GM12878 (cell line): Measurements from ENCODE around the gene TAPT1. TPM values are rescaled to one million over a fixed set of nuclear protein-coding genes. Genes with fewer than 3 reads are reported as not detected.

Source experiments
- ATAC-seq: fragments of 200-7000 bp; cut with Tn5 transposase; 3 replicates; pipeline ENCODE4 v1.9.1; 2020; ENCODE audit warnings: mild to moderate bottlenecking, moderate library complexity
- BruUV-seq: library from RNA; stranded (reverse); fragments of 400-500 nt; replicated peaks from 2 replicates; lab custom pipeline; 2021; lab: Mats Ljungman, UMichigan
- CTCF ChIA-PET: fragments of 300-600 bp; sonication (Branson Sonifier 250); formaldehyde crosslinking; extraction: SDS; loops from one replicate; lab custom pipeline; 2021; ENCODE audit warnings: inconsistent platforms; lab: Yijun Ruan, JAX
- POLR2A ChIA-PET: fragments of 350-600 bp; formaldehyde crosslinking; extraction: SDS; loops from one replicate; lab custom pipeline; 2021; ENCODE audit warnings: inconsistent platforms; lab: Charles Lee
- RAD21 ChIA-PET: fragments of 300-600 bp; sonication (Branson Sonifier 250); formaldehyde crosslinking; loops from one replicate; lab custom pipeline; 2023; ENCODE audit warnings: antibody characterized with exemption; ENCODE audit not compliant: unreplicated experiment; lab: Charles Lee
- SMC1A ChIA-PET: fragments of 300-600 bp; sonication (Branson Sonifier 250); formaldehyde crosslinking; loops from one replicate; lab custom pipeline; 2023; ENCODE audit not compliant: unreplicated experiment, uncharacterized antibody; lab: Charles Lee
- DNase-seq: peaks from one replicate; pipeline ENCODE4 v3.0.0-alpha.2; 2011; ENCODE audit warnings: low read depth, low spot score
- FAIRE-seq: peaks from 3 replicates; lab custom pipeline; 2011; peaks lifted over from hg19 to GRCh38; lab: Jason Lieb, UNC
- H2AFZ ChIP-seq: 2 replicates; pipeline ENCODE4 v1.6.0; 2011; ENCODE audit warnings: low read depth, low read length, control low read depth; ENCODE audit not compliant: control insufficient read depth
- H3K27ac ChIP-seq: 2 replicates; pipeline ENCODE4 v1.5.1; 2011; ENCODE audit warnings: control low read depth; ENCODE audit not compliant: control insufficient read depth, insufficient read depth
- H3K27me3 ChIP-seq, 2 experiments: replicated peaks in 1 of 2; 2 replicates each; pipeline versions ENCODE4 v1.6.0 to v1.6.1; 2011; ENCODE audit warnings: low read length in 1 of 2; ENCODE audit not compliant: control insufficient read depth in 2 of 2, insufficient read depth in 2 of 2
- H3K36me3 ChIP-seq, 2 experiments: 2 replicates each; pipeline ENCODE4 v1.5.1; 2011; ENCODE audit warnings: low read length in 1 of 2; ENCODE audit not compliant: control insufficient read depth in 2 of 2, insufficient read depth in 2 of 2
- H3K4me1 ChIP-seq: 2 replicates; pipeline ENCODE4 v1.6.1; 2011; ENCODE audit warnings: mild to moderate bottlenecking, low read length, moderate library complexity, mixed read lengths; ENCODE audit not compliant: control insufficient read depth, insufficient read depth
- H3K4me2 ChIP-seq: 2 replicates; pipeline ENCODE4 v1.6.0; 2011; ENCODE audit warnings: control low read depth; ENCODE audit not compliant: control insufficient read depth, insufficient read depth
- H3K4me3 ChIP-seq: fragments of 200-600 bp; sonication (generic); 2 replicates; pipeline ENCODE4 v1.5.1; 2016
- H3K79me2 ChIP-seq: 2 replicates; pipeline ENCODE4 v1.6.0; 2011; ENCODE audit warnings: low read length; ENCODE audit not compliant: control insufficient read depth, insufficient read depth
- H3K9ac ChIP-seq: 2 replicates; pipeline ENCODE4 v1.8.0; 2011; ENCODE audit warnings: low read length, control low read depth, mixed read lengths; ENCODE audit not compliant: control insufficient read depth, insufficient read depth
- H3K9me3 ChIP-seq: replicated peaks from 3 replicates; pipeline ENCODE4 v1.5.1; 2011; ENCODE audit warnings: mild to moderate bottlenecking, low read length; ENCODE audit not compliant: control insufficient read depth, insufficient read depth
- H4K20me1 ChIP-seq: 2 replicates; pipeline ENCODE4 v1.6.0; 2011; ENCODE audit not compliant: control insufficient read depth, insufficient read depth
- BCL3 ChIP-seq: IDR thresholded peaks from 2 replicates; pipeline ENCODE4 v1.6.1; 2011; ENCODE audit warnings: borderline replicate concordance, low read depth, mild to moderate bottlenecking, moderate library complexity, low read length; ENCODE audit not compliant: insufficient read depth, poor library complexity, severe bottlenecking
- CTCF ChIP-seq, 3 experiments: IDR thresholded peaks in 2 of 3; conservative IDR thresholded peaks in 1 of 3; 2 replicates each; pipeline ENCODE4 v1.5.1; 2011; ENCODE audit warnings: low read depth in 3 of 3, low read length in 3 of 3, mild to moderate bottlenecking in 3 of 3, control low read depth in 2 of 3, moderate library complexity in 2 of 3, inconsistent platforms in 1 of 3, mixed read lengths in 1 of 3; ENCODE audit not compliant: control insufficient read depth in 2 of 3, insufficient read depth in 1 of 3; ENCODE audit errors: extremely low read depth in 1 of 3
- RAD21 ChIP-seq: IDR thresholded peaks from 2 replicates; pipeline ENCODE4 v1.6.1; 2011; ENCODE audit warnings: mild to moderate bottlenecking, low read depth, low read length, moderate library complexity; ENCODE audit not compliant: insufficient read depth
- SMC3 ChIP-seq: IDR thresholded peaks from 2 replicates; pipeline ENCODE4 v1.6.1; 2011; ENCODE audit warnings: low read length, improper control_type of control experiment, borderline replicate concordance
- SUZ12 ChIP-seq: fragments of 200-600 bp; sonication (generic); IDR thresholded peaks from one replicate; pipeline ENCODE4 v1.6.1; 2018; ENCODE audit warnings: antibody characterized with exemption, mild to moderate bottlenecking; ENCODE audit not compliant: unreplicated experiment
- WGBS: methylation state at CpG from one replicate; pipeline ENCODE4 v1.1.6; 2016; ENCODE audit warnings: low lambda C conversion rate; ENCODE audit not compliant: insufficient replicate concordance, insufficient coverage; ENCODE audit errors: missing lambda C conversion rate; 5-methylcytosine and 5-hydroxymethylcytosine counted together
- in situ Hi-C: fragments of 300-500 bp; cut with MboI; formaldehyde crosslinking; loops from 9 replicates; pipeline ENCODE4 v1.14.3; 2018; ENCODE audit warnings: mixed read lengths
- intact Hi-C: fragments of 100-400 bp; cut with micrococcal nuclease; formaldehyde crosslinking; loops from one replicate; pipeline ENCODE4 v1.14.2; 2022; ENCODE audit not compliant: unreplicated experiment
- polyA plus RNA-seq, 11 experiments: library from polyadenylated mRNA; depleted of rRNA in 4 of 11; unstranded in 6 of 11; stranded (reverse) in 5 of 11; fragments of >200 nt; fragmentation: Nextera tagmentation in 4 of 11; fragmentation: Illumina TruSeq in 1 of 11; extraction: Ambion mirVana in 4 of 11; extraction: Trizol in 1 of 11; gene quantifications; 1 replicate in 1 of 11; 2 replicates in 10 of 11; pipeline versions ENCODE4 v1.2.1 to v1.2.3, GENCODE V29; 2011 to 2016; ENCODE audit warnings: inconsistent platforms in 2 of 11, missing spikeins in 2 of 11, low read depth in 1 of 11
- total RNA-seq, 4 experiments: library from RNA; depleted of rRNA in 3 of 4; stranded (reverse); fragments of >200 nt in 3 of 4; fragmentation: Illumina TruSeq in 1 of 4; extraction: Trizol in 1 of 4; gene quantifications; 2 replicates each; pipeline versions ENCODE4 v1.2.1 to v1.2.3, GENCODE V29; 2013 to 2021

TAPT1 gene
- total and polyA plus RNA-seq, 10 of the 15 experiments (the other 5 are each of a cell fraction or from before 2014, with no cell fraction given) = 0.91 to 23.3 (median 9.5) TPM

- in situ Hi-C loops (no loop called here), intact Hi-C loops (loop anchor here (1.0 kb wide), 1 partner anchor 173 kb away; no protein-coding TSS in a partner anchor)
- ChIA-PET RAD21 (interaction anchor here (0.8 to 1.5 kb wide), 4 partner anchors 18 to 169 kb away, joined by 4 to 5 read pairs (median 4); no protein-coding TSS in a partner anchor), POLR2A (no interaction called here), CTCF (interaction anchor here (0.6 to 5.9 kb wide), 24 partner anchors 9 to 181 kb away, joined by 3 to 78 read pairs (median 4); no protein-coding TSS in a partner anchor), SMC1A (interaction anchor here (0.7 to 3.1 kb wide), 14 partner anchors 9 to 546 kb away, joined by 3 to 14 read pairs (median 3); no protein-coding TSS in a partner anchor)
- BruUV-seq = no TSS peak
- H4K20me1 ChIP-seq = no peaks in the 10 kb centered on the region
- FAIRE-seq = no peak
- DNase-seq = no peak
- H3K27ac ChIP-seq = no peak overlapping the region
- no peaks in the 10 kb centered on the region for H3K79me2 ChIP-seq
- no peak overlapping the region for H2AFZ ChIP-seq
- no peaks in the 10 kb centered on the region for H3K27me3 ChIP-seq
- H3K4me1 ChIP-seq = peaks cover 2% of the 10 kb centered on the region; the same call in 1 of the 2 replicates
- no peaks in the 10 kb centered on the region; a peak in 1 of 4 replicates for H3K36me3 ChIP-seq
- no peak overlapping the region for H3K4me3 ChIP-seq
- whole genome bisulfite sequencing = 100% methylated on average over 1 of the region's 1 CpG
- no peak overlapping the region for H3K9ac ChIP-seq
- H3K4me2 ChIP-seq = no peak overlapping the region
- no peak for TF ChIP-seq BCL3
- TF ChIP-seq SMC3 = peak; percentile 44; the same call in 1 of the 2 replicates
- TF ChIP-seq SUZ12 = no peak
- peak; percentile 26 to 42 (median 37); a peak in 4 of 6 replicates for TF ChIP-seq CTCF (IDR thresholded peaks at IDR 0.05 in 2 of 3, conservative IDR thresholded peaks at IDR 0.05 in 1 of 3; ENCODE audit: control insufficient read depth in 2 of 3, extremely low read depth in 1 of 3, insufficient read depth in 1 of 3, low read depth in 3 of 3, low read length in 3 of 3)
- peak; percentile 27; the same call in 1 of the 2 replicates for TF ChIP-seq RAD21
- H3K9me3 ChIP-seq = no peaks in the 10 kb centered on the region
- 0 out of 3 replicates have a peak, but pooled peaks have one; percentile 34 for ATAC-seq
These were observed 27.2 kb downstream of the TAPT1 start for GRCh38 chr4:16199093-16199492.
